T1000 (cell line): ENCODE measurements around the gene OR6N2.

ENCODE experiments used
- DNase-seq: peaks from one replicate; lab custom pipeline; 2025; ENCODE audit warnings: mixed read lengths; lab: John Stamatoyannopoulos, UW

The OR6N2 gene

GRCh38 chr1:158754420-158754819 is 26.6 kb downstream of the OR6N2 start, which contains the start of gene OR6K6:
Gene OR6K6 (plus strand): TSS chr1:158754720. CDS start chr1:158754888, 168 bp downstream.
- DNase-seq, result no peak

GRCh38 chr1:158752155-158752712 is 28.8 kb downstream of the OR6N2 start:
- no peak for DNase-seq

GRCh38 chr1:158735848-158736247 is 45.2 kb downstream of the OR6N2 start:
- DNase-seq, result no peak

DNA sequence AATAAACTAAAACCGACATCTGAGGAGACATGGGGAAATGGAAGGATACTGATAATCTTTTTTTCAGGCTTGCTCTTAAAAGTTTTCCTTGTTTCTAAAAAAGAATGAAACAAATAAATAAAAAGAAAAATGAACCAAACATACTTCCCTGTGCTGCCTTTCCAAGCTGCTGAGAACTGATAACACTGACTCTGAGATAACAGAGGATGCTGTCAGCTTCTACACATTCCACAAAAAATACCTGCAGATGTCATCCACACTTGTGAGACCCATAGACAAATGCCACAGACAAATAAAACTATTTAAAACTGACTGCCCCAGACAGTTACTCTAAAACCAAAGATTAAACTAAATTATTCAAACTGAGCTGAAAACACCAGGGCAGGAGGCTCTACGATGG is 48.5 kb downstream of the OR6N2 start:
- DNase-seq, result no peak

- DNase-seq, result no peak
Observed at GRCh38 chr1:158731707-158732106, 49.3 kb downstream of the OR6N2 start.

GRCh38 chr1:158730453-158730852 is 50.6 kb downstream of the OR6N2 start:
- no peak for DNase-seq

DNA sequence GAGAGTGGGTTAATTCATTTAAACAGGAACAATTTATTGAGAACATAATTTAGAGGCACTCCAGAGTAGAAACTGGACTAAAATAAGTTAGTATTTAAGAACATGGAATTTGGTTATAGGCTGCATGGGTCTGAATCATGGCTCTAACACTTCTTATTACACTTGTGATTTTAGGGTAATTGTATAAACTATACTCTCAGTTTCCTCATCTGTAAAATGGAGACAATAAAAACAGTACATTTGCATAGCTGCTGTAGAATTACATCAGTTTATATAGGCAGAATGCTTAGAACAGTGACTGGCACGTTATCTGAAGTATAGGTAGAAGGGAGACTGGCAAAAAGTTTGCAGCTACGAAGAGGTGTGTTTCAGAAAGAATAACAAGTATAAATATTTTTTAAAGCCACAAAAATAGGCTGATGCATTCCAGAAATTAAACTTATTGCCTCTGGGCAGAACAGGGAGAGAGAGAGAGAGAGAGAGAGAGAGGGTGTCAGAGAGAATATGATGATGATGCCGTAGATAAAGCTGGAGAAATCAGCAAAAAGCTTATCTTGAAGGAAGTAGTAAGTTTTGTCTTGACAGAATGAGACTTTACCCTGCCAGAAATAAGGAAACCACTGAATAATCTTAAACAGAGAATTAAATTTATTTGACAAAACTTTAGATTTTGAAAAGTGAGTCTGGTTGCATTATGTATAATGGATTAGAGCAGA is 52.3 kb downstream of the OR6N2 start:
- no peak for DNase-seq

GRCh38 chr1:158724442-158724841 is 56.6 kb downstream of the OR6N2 start:
- no peak for DNase-seq
